Inferior parietal cortex (tissue), 1 donor: ENCODE measurements around the gene ATP2B2.

Experiments used
- DNase-seq: peaks from one replicate; pipeline ENCODE4 v3.0.0-alpha.2; 2016; ENCODE audit errors: extremely low spot score

The ATP2B2 gene

GRCh38 chr3:10328460-10329071 is 176.8 kb downstream of the ATP2B2 start:
- no peak for DNase-seq

DNA sequence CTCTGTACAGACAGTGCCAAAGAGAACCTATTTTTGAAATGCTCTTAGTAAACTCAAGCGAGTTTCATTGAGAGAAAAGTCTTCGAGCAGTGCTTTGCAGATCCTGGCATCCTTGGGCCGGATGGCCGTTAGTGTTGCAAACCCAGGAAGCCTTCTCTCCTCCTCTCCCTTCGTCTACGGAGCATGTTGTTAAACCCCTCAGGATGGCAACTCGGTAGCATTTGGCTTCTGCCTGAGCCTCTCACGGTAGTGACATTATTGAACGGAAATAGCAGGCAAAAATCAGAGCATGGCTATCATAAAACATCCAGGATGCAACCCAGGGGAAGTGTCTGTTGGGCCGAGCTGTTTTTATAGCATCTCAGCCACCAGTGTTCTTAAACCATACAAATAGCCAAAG is 177.8 kb downstream of the ATP2B2 start:
- no peak for DNase-seq

DNA sequence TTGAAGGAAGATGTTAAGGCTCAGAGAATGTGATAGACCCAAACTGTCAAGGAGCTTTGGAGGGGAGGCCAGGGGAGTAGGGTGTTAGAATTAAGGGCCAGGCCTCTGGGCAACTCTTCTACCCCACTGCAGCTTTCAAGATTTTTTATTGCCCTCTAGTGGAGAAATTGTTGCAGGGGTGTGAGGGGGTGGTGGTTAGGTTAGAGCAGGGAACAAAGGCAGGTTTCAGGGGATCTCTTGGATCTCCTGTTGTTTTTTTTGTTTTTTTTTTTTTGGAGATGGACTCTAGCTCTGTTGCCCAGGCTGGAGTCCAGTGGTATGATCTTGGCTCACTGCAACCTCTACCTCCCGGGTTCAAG is 183.1 kb downstream of the ATP2B2 start:
- DNase-seq, result no peak

- DNase-seq, result no peak
Measured at GRCh38 chr3:10321630-10322351, 183.6 kb downstream of the ATP2B2 start.

DNA sequence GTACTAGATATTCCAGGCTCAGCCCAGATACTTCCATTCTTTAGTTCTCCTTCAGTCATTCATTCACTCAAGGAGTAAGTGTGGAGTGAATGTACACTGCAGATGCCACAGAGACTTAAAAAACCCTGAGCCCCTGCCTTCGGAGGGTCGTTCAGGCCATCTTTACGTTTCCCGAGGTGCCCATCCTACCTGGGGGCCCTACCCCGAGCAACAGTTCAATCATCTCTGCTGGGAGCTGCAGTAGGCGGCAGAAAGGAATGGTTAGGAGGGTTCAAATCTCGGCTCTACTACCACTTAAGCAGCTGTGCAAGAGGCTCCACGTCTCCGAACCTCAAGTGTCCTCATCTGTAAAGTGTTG is 185.1 kb downstream of the ATP2B2 start:
- no peak for DNase-seq

DNA sequence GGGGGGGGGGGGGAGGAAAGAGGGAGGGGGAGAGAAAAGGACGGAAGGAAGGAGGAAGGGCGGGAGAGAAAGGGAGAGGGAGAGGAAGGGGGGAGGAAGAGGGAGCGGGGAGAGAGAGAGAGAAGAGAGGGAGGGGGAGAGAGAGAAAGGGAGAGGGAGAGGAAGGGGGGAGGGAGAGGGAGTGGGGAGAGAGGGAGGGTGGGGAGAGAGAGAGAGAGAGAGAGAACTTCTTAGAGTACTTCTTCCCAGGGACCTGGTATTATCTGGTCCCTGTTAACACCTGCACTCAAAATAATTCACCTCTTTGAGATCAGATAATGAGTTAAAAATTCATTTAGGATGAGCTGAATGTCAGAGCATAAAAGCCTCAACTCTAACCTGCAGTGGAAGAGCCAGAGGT is 185.6 kb downstream of the ATP2B2 start:
- DNase-seq, result no peak

DNA sequence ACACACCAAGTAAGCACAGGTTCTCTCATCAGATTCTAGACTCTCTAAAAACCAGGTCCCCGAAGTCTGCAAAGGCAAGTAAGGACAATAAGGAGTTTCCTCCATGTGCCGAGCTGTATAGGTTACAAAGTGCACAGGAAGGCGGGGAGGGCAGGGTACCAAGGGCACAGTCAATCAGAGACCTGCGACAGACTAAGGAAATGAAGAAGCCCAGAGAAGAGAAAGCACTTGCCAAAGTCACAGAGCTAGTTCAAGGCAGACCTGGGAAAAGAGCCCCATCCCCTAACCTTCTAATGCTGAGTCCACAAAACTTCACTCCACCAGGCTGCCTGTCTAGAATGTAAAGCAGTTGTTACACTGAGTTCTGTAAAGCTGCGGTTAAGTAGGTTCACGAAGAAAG is 186.1 kb downstream of the ATP2B2 start:
- DNase-seq, result no peak

- no peak for DNase-seq
Measured at GRCh38 chr3:10317961-10318350, 187.4 kb downstream of the ATP2B2 start.

- DNase-seq, result no peak
Measured at GRCh38 chr3:10317311-10317960, 187.9 kb downstream of the ATP2B2 start.

- DNase-seq, result no peak
Measured at GRCh38 chr3:10315771-10316344, 189.5 kb downstream of the ATP2B2 start.

GRCh38 chr3:10315101-10315500 is 190.3 kb downstream of the ATP2B2 start:
- no peak for DNase-seq

- DNase-seq, result no peak
Measured at GRCh38 chr3:10312861-10313260, 192.5 kb downstream of the ATP2B2 start.

- DNase-seq, result no peak
Measured at GRCh38 chr3:10312391-10312790, 193.0 kb downstream of the ATP2B2 start.

- DNase-seq, result no peak
Measured at GRCh38 chr3:10311710-10312109, 193.7 kb downstream of the ATP2B2 start.

- DNase-seq, result no peak
Measured at GRCh38 chr3:10310578-10310977, 194.8 kb downstream of the ATP2B2 start.

GRCh38 chr3:10309736-10310135 is 195.7 kb downstream of the ATP2B2 start:
- DNase-seq, result no peak

DNA sequence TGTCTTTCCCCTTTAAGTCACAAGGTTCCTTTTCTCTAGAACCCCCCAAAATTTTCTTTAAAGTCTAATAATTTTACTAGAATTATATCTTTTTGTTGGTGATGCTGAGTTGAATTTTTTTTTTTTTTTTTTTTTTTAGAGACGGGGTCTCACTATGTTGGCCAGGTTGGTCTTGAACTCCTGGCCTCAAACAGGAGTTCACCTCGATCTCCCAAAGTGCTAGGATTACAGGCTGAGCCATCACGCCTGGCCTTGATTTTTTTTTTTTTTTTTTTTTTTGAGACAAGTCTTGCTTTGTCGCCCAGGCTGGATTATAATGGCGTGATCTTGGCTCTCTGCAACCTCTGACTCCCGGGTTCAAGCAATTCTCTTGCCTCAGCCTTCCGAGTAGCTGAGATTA is 196.7 kb downstream of the ATP2B2 start:
- no peak for DNase-seq

GRCh38 chr3:10306156-10306555 is 199.2 kb downstream of the ATP2B2 start:
- DNase-seq, result no peak

GRCh38 chr3:10305331-10305902 is 200.0 kb downstream of the ATP2B2 start:
- no peak for DNase-seq

DNA sequence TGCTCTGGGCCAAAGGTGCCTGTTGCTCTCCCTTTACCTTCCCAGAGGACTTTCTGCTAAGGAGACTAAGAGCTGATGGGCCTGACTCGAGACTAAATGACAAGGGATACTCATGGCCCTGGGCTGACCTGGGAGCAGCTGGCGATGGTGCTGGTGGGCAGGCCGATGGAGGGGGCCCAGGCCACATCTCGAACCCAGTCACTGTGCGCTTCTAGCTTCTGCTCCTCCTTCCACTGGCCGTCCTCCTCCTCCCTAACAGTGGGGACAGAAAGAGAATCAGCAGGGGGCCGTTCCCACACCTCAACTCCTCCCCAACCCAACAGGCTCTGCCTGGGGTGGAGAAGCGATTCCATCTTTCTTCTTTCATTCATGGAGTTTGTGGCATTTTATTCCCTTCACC is 200.5 kb downstream of the ATP2B2 start:
- no peak for DNase-seq

DNA sequence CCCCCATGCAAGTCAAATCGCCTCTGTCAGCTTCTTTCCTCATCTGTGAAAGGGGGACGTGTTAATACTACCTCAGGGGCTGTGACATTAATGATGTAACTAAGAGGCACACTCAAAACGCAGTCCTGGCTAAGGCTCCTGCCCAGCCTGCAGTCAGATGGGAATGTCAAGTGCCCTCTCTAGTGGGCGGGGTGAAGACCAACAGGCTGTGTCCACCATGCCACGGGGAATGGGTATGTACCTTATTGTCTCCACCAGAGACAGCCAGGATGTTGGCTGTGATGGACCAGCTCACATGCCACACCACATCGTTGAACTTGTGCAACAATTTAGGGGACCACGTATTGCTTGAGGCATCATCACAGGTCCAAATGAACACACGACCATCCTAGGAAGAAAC is 201.6 kb downstream of the ATP2B2 start:
- DNase-seq, result no peak

DNA sequence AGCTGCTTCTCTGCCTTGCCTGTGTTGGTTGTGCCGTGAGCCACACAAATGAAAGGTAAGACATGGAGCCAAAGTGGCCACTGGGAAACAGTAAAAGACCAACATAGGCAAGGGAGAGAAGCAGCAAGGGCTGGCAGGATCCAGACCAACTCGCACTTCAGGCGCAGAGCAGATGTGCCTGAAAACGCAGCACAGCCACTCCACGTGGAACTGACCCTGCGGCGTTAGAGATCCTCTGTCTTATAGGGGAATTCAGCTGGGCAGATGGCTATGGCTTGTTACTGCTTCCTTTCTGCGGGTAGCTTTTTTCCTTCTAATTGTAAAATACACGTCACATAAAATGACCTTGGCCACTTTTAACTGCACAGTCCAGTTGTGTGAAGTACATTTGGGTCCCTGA is 202.3 kb downstream of the ATP2B2 start:
- DNase-seq, result no peak

GRCh38 chr3:10300087-10300486 is 205.3 kb downstream of the ATP2B2 start:
- DNase-seq, result no peak
